Measurements from ENCODE around the gene SLC25A13.

SLC25A13 gene

GRCh38 chr7:96224073-96224472 lies 97.8 kb downstream of the SLC25A13 start:
- no peak overlapping the region for H3K4me3 ChIP-seq (ENCODE audit: low read depth, low read length)
- in situ Hi-C loops (cut with HindIII; ENCODE audit: low sequenced_read_pairs): no loop called here
- DNase-seq (ENCODE audit: low read depth, low spot score): no peak
- TF ChIP-seq, protein P1, sequence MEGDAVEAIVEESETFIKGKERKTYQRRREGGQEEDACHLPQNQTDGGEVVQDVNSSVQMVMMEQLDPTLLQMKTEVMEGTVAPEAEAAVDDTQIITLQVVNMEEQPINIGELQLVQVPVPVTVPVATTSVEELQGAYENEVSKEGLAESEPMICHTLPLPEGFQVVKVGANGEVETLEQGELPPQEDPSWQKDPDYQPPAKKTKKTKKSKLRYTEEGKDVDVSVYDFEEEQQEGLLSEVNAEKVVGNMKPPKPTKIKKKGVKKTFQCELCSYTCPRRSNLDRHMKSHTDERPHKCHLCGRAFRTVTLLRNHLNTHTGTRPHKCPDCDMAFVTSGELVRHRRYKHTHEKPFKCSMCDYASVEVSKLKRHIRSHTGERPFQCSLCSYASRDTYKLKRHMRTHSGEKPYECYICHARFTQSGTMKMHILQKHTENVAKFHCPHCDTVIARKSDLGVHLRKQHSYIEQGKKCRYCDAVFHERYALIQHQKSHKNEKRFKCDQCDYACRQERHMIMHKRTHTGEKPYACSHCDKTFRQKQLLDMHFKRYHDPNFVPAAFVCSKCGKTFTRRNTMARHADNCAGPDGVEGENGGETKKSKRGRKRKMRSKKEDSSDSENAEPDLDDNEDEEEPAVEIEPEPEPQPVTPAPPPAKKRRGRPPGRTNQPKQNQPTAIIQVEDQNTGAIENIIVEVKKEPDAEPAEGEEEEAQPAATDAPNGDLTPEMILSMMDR (IDR thresholded peaks at IDR 0.05; ENCODE audit: low read depth, low read length): no peak

DNA sequence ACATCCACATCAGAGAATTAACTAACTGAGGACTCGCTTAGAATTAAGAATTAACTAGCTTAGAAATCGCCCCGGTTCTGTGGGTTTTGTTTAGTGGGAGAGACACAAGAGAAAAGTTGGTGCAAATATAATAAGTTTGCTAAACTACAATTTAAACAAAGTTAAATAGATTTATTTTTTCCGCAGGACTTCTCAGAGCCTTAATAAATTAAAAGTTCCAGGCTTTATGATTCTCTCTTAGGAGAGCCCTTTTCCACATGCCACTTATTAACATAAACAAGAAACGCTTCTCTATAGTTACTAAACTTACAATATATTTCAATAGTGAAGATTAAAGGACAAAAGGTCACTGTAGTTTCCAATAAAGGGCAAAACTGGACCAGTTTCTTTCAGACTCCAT lies 100.0 kb downstream of the SLC25A13 start:
- TF ChIP-seq, protein P1 (IDR thresholded peaks at IDR 0.05; ENCODE audit: low read depth, low read length): no peak
- in situ Hi-C loops (cut with HindIII; ENCODE audit: low sequenced_read_pairs): no loop called here
- H3K4me3 ChIP-seq (ENCODE audit: low read depth, low read length): no peak overlapping the region
- no peak for DNase-seq (ENCODE audit: low read depth, low spot score)

- H3K4me3 ChIP-seq (ENCODE audit: low read depth, low read length): no peak overlapping the region
- DNase-seq (ENCODE audit: low read depth, low spot score): peak; percentile 59
- in situ Hi-C loops (cut with HindIII; ENCODE audit: low sequenced_read_pairs): no loop called here
- TF ChIP-seq, protein P1 (IDR thresholded peaks at IDR 0.05; ENCODE audit: low read depth, low read length): no peak
Measured at GRCh38 chr7:96219378-96220130, 102.3 kb downstream of the SLC25A13 start.

- in situ Hi-C loops (cut with HindIII; ENCODE audit: low sequenced_read_pairs): no loop called here
- peak; percentile 26 for DNase-seq (ENCODE audit: low read depth, low spot score)
- TF ChIP-seq, protein P1 (IDR thresholded peaks at IDR 0.05; ENCODE audit: low read depth, low read length): no peak
- no peak overlapping the region for H3K4me3 ChIP-seq (ENCODE audit: low read depth, low read length)
Measured at GRCh38 chr7:96218664-96219243, 103.1 kb downstream of the SLC25A13 start.

DNA sequence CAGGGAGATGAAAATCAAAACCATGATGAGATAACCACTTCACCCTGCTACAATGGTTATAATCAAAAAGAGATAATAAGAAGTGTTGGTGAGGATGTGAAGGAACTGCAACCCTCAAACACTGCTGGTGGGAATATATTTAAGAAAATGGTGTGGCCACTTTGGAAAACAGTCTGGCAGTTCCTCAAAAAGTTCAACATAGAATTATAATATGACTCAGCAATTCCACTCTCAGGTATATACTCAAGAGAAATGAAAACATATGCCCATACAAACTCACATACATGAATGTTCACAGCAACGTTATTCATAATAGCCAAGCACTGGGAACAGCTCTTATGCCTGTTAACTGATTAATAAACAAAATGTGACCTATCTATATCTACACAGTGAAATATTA lies 104.8 kb downstream of the SLC25A13 start:
- TF ChIP-seq, protein P1 (IDR thresholded peaks at IDR 0.05; ENCODE audit: low read depth, low read length): no peak
- DNase-seq (ENCODE audit: low read depth, low spot score): no peak
- in situ Hi-C loops (cut with HindIII; ENCODE audit: low sequenced_read_pairs): no loop called here
- no peak overlapping the region for H3K4me3 ChIP-seq (ENCODE audit: low read depth, low read length)

DNA sequence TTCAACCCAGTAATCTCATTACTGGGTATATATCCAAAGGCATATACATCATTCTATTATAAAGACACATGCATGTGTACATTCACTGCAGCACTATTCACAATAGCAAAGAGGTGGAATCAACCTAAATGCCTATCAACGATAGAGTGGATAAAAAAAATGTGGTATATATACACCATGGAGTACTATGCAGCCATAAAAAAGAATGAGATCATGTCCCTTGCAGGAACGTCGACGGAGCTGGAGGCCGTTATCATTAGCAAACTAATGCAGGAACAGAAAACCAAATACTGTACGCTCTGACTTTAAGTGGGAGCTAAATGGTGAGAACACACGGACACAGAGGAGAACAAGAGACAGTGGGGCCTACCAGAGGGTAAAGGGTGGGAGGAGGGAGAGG lies 105.5 kb downstream of the SLC25A13 start:
- no peak overlapping the region for H3K4me3 ChIP-seq (ENCODE audit: low read depth, low read length)
- DNase-seq (ENCODE audit: low read depth, low spot score): no peak
- in situ Hi-C loops (cut with HindIII; ENCODE audit: low sequenced_read_pairs): no loop called here
- TF ChIP-seq, protein P1 (IDR thresholded peaks at IDR 0.05; ENCODE audit: low read depth, low read length): no peak
